HCT116 (cell line): Measurements from ENCODE around the gene RASSF3.

Source experiments
- CEBPB ChIP-seq: IDR thresholded peaks from 2 replicates; pipeline ENCODE4 v1.6.1; 2012; ENCODE audit warnings: low read depth
- EZH2phosphoT487 ChIP-seq: fragments of 200-600 bp; IDR thresholded peaks from 2 replicates; pipeline ENCODE4 v1.6.1; 2018; ENCODE audit warnings: antibody characterized with exemption, borderline replicate concordance
- POLR2A ChIP-seq: IDR thresholded peaks from 2 replicates; pipeline ENCODE4 v1.7.0; 2011; ENCODE audit warnings: borderline replicate concordance; ENCODE audit not compliant: insufficient read depth, insufficient read length; ENCODE audit errors: extremely low read depth
- POLR2AphosphoS5 ChIP-seq: IDR thresholded peaks from 2 replicates; pipeline ENCODE4 v1.6.1; 2011; ENCODE audit warnings: mild to moderate bottlenecking, low read depth, low read length, moderate library complexity
- RAD21 ChIP-seq: IDR thresholded peaks from 2 replicates; pipeline ENCODE4 v1.6.1; 2012; ENCODE audit warnings: low read depth, mild to moderate bottlenecking
- SP1 ChIP-seq: IDR thresholded peaks from 2 replicates; pipeline ENCODE4 v1.6.1; 2012; ENCODE audit warnings: low read depth
- TCF7L2 ChIP-seq: IDR thresholded peaks from 2 replicates; pipeline ENCODE4 v1.7.0; 2011; ENCODE audit warnings: borderline replicate concordance, inconsistent platforms; ENCODE audit not compliant: insufficient read depth, insufficient read length; ENCODE audit errors: extremely low read depth
- YY1 ChIP-seq: IDR thresholded peaks from 2 replicates; pipeline ENCODE4 v1.6.1; 2011; ENCODE audit warnings: low read length, low read depth, moderate library complexity, mild to moderate bottlenecking; ENCODE audit not compliant: insufficient replicate concordance; ENCODE audit errors: extremely low read depth
- ZFX ChIP-seq: fragments of 450-650 bp; IDR thresholded peaks from 2 replicates; pipeline ENCODE4 v1.6.1; 2017
- ZNF274 ChIP-seq: fragments of 200-500 bp; sonication (Bioruptor generic); IDR thresholded peaks from 2 replicates; pipeline ENCODE4 v1.6.1; 2014; ENCODE audit warnings: mild to moderate bottlenecking, low read depth, low read length, inconsistent platforms
- TF ChIP-seq, protein P1 (sequence below), 3 experiments: fragments of 200-600 bp in 1 of 3; sonication (generic) in 1 of 3; IDR thresholded peaks in 2 of 3; conservative IDR thresholded peaks in 1 of 3; 2 replicates each; pipeline ENCODE4 v1.5.1; 2012 to 2017; ENCODE audit warnings: low read depth in 2 of 3, low read length in 2 of 3, antibody characterized with exemption in 1 of 3, borderline replicate concordance in 1 of 3, control low read depth in 1 of 3, mild to moderate bottlenecking in 1 of 3, mixed read lengths in 1 of 3, mixed run types in 1 of 3, moderate library complexity in 1 of 3; ENCODE audit not compliant: insufficient read depth in 1 of 3
- TF ChIP-seq, protein P2 (sequence below): IDR thresholded peaks from 2 replicates; pipeline ENCODE4 v1.6.1; 2011; ENCODE audit warnings: mild to moderate bottlenecking, low read length, moderate library complexity; ENCODE audit not compliant: insufficient replicate concordance; ENCODE audit errors: extremely low read depth
- TF ChIP-seq, protein P3 (sequence below): IDR thresholded peaks from 2 replicates; pipeline ENCODE4 v1.6.1; 2012; ENCODE audit warnings: low read depth

DNA sequence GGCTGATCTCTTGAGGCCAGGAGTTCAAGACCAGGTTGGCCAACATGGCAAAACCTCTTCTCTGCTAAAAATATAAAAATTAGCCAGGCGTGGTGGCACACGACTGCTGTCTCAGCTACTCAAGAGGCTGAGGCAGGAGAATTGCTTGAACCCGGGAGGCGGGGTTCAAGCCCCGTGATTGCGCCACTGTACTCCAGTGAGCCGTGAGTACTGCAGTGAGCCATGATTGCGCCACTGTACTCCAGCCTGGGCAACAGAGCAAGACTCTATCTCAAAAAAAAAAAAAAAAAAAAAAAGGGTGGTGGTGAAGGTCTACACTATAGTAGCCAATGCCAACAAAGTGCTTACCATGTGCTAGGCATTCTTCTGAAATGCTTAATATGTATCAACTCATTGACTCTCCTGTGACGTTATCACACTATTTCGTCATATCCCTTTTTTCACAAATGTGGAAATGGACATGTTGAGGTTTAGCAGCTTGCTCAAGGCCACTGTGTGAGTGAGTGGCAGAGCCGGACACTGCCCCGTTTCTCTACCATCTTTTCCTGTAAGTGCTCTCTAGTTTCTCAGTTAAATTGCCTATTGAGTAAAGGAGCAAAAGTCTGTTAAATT, 89.3 kb downstream of the RASSF3 start:
- TF ChIP-seq, protein P1, sequence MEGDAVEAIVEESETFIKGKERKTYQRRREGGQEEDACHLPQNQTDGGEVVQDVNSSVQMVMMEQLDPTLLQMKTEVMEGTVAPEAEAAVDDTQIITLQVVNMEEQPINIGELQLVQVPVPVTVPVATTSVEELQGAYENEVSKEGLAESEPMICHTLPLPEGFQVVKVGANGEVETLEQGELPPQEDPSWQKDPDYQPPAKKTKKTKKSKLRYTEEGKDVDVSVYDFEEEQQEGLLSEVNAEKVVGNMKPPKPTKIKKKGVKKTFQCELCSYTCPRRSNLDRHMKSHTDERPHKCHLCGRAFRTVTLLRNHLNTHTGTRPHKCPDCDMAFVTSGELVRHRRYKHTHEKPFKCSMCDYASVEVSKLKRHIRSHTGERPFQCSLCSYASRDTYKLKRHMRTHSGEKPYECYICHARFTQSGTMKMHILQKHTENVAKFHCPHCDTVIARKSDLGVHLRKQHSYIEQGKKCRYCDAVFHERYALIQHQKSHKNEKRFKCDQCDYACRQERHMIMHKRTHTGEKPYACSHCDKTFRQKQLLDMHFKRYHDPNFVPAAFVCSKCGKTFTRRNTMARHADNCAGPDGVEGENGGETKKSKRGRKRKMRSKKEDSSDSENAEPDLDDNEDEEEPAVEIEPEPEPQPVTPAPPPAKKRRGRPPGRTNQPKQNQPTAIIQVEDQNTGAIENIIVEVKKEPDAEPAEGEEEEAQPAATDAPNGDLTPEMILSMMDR (IDR thresholded peaks at IDR 0.05 in 2 of 3, conservative IDR thresholded peaks at IDR 0.05 in 1 of 3; ENCODE audit: borderline replicate concordance in 1 of 3, insufficient read depth in 1 of 3, low read depth in 2 of 3, low read length in 2 of 3), result no peak
- TF ChIP-seq RAD21 (no peak), YY1 (no peak), CEBPB (no peak), POLR2A (no peak), TCF7L2 (no peak), ZFX (no peak), SP1 (no peak), EZH2phosphoT487 (no peak), POLR2AphosphoS5 (no peak), ZNF274 (no peak)
- TF ChIP-seq, protein P2, sequence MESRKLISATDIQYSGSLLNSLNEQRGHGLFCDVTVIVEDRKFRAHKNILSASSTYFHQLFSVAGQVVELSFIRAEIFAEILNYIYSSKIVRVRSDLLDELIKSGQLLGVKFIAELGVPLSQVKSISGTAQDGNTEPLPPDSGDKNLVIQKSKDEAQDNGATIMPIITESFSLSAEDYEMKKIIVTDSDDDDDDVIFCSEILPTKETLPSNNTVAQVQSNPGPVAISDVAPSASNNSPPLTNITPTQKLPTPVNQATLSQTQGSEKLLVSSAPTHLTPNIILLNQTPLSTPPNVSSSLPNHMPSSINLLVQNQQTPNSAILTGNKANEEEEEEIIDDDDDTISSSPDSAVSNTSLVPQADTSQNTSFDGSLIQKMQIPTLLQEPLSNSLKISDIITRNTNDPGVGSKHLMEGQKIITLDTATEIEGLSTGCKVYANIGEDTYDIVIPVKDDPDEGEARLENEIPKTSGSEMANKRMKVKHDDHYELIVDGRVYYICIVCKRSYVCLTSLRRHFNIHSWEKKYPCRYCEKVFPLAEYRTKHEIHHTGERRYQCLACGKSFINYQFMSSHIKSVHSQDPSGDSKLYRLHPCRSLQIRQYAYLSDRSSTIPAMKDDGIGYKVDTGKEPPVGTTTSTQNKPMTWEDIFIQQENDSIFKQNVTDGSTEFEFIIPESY, result no peak
- TF ChIP-seq, protein P3, sequence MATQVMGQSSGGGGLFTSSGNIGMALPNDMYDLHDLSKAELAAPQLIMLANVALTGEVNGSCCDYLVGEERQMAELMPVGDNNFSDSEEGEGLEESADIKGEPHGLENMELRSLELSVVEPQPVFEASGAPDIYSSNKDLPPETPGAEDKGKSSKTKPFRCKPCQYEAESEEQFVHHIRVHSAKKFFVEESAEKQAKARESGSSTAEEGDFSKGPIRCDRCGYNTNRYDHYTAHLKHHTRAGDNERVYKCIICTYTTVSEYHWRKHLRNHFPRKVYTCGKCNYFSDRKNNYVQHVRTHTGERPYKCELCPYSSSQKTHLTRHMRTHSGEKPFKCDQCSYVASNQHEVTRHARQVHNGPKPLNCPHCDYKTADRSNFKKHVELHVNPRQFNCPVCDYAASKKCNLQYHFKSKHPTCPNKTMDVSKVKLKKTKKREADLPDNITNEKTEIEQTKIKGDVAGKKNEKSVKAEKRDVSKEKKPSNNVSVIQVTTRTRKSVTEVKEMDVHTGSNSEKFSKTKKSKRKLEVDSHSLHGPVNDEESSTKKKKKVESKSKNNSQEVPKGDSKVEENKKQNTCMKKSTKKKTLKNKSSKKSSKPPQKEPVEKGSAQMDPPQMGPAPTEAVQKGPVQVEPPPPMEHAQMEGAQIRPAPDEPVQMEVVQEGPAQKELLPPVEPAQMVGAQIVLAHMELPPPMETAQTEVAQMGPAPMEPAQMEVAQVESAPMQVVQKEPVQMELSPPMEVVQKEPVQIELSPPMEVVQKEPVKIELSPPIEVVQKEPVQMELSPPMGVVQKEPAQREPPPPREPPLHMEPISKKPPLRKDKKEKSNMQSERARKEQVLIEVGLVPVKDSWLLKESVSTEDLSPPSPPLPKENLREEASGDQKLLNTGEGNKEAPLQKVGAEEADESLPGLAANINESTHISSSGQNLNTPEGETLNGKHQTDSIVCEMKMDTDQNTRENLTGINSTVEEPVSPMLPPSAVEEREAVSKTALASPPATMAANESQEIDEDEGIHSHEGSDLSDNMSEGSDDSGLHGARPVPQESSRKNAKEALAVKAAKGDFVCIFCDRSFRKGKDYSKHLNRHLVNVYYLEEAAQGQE, result no peak
